Liver (tissue), 9 donors: ENCODE measurements around the gene DHRS4. TPM values are rescaled to one million over a fixed set of nuclear protein-coding genes. Genes with fewer than 3 reads are reported as not detected.
A peak's percentile ranks its signal among the peaks of the same experiment; 100 is the strongest.
"Not testable (repeated sequence)": the region's sequence is repeated elsewhere in the genome, so short reads cannot be mapped to it uniquely, and the experiment has no call there.

Source experiments
- DNase-seq: peaks from one replicate; pipeline ENCODE4 v3.0.0-alpha.2; 2017; ENCODE audit warnings: low spot score
- H3K27ac ChIP-seq, 2 donors: one replicate each; pipeline ENCODE4 v1.7.0; 2013; ENCODE audit warnings: inconsistent platforms in 2 of 2, low read length in 2 of 2, control low read depth in 1 of 2, low read depth in 1 of 2, mild to moderate bottlenecking in 1 of 2
- H3K27me3 ChIP-seq, 4 donors: one replicate each; pipeline versions ENCODE4 v1.6.1 to v1.7.0; 2013; ENCODE audit warnings: low read length in 3 of 4, inconsistent platforms in 1 of 4, mild to moderate bottlenecking in 1 of 4, moderate library complexity in 1 of 4; ENCODE audit not compliant: control insufficient read depth in 4 of 4, insufficient read depth in 4 of 4
- H3K36me3 ChIP-seq, 4 donors: one replicate each; pipeline versions ENCODE4 v1.6.1 to v1.7.0; 2013; ENCODE audit warnings: low read length in 3 of 4, mild to moderate bottlenecking in 3 of 4, low read depth in 1 of 4, moderate library complexity in 1 of 4; ENCODE audit not compliant: control insufficient read depth in 4 of 4, insufficient read depth in 3 of 4
- H3K4me1 ChIP-seq, 4 donors: one replicate each; pipeline versions ENCODE4 v1.6.1 to v1.7.0; 2013; ENCODE audit warnings: low read length in 3 of 4, mild to moderate bottlenecking in 3 of 4, moderate library complexity in 1 of 4; ENCODE audit not compliant: control insufficient read depth in 4 of 4, insufficient read depth in 4 of 4
- H3K4me3 ChIP-seq, 3 donors: one replicate each; pipeline versions ENCODE4 v1.6.1 to v1.7.0; 2013; ENCODE audit warnings: low read length in 3 of 3, control low read depth in 1 of 3, low read depth in 1 of 3, mild to moderate bottlenecking in 1 of 3
- H3K9ac ChIP-seq, 2 donors: one replicate each; pipeline ENCODE4 v1.7.0; 2013; ENCODE audit warnings: low read length in 2 of 2, mild to moderate bottlenecking in 2 of 2, moderate library complexity in 2 of 2, control low read depth in 1 of 2, low read depth in 1 of 2
- H3K9me3 ChIP-seq, 4 donors: one replicate each; pipeline versions ENCODE4 v1.6.1 to v1.7.0; 2013; ENCODE audit warnings: low read length in 3 of 4; ENCODE audit not compliant: control insufficient read depth in 4 of 4
- CTCF ChIP-seq: fragments of 150-350 bp; IDR thresholded peaks from 2 replicates; pipeline ENCODE4 v1.5.1; 2017; ENCODE audit warnings: improper control_type of control experiment, low read depth, low read length; ENCODE audit not compliant: missing input control
- HNF4G ChIP-seq: IDR thresholded peaks from 2 replicates; pipeline ENCODE4 v1.6.1; 2016; ENCODE audit warnings: antibody characterized with exemption
- ZBTB33 ChIP-seq: IDR thresholded peaks from 2 replicates; pipeline ENCODE4 v1.6.1; 2016; ENCODE audit warnings: antibody characterized with exemption
- WGBS: extraction: QIAGEN DNeasy Blood & Tissue Kit; methylation state at CpG from one replicate; pipeline ENCODE4 v1.1.7; 2013; 5-methylcytosine and 5-hydroxymethylcytosine counted together
- polyA plus RNA-seq, 2 donors: library from polyadenylated mRNA; stranded (reverse) in 1 of 2; unstranded in 1 of 2; fragments of 200-250 nt in 1 of 2; fragments of >200 nt in 1 of 2; fragmentation: Nextera tagmentation in 1 of 2; extraction: Ambion mirVana in 1 of 2; gene quantifications; one replicate each; pipeline versions ENCODE4 v1.2.1 to v1.2.3, GENCODE V29; 2013 to 2015
- total RNA-seq, 2 donors: library from RNA; depleted of rRNA; stranded (reverse); fragments of >200 nt; gene quantifications; one replicate each; pipeline ENCODE4 v1.2.3, GENCODE V29; 2014
- donor health status: healthy.
- donor health status: healthy.
- donor health status: healthy.
- donor health status: healthy.
- donor health status: healthy.

Gene DHRS4
- total and polyA plus RNA-seq, 4 donors = 53.6 to 70.2 (median 61.5) TPM

- TF ChIP-seq ZBTB33 = no peak
- no peak for TF ChIP-seq HNF4G
- TF ChIP-seq CTCF = peak; percentile 16
Measured at GRCh38 chr14:23951590-23952201, 1.9 kb upstream of the DHRS4 start (continued).

- not testable (repeated sequence) for H3K27me3 ChIP-seq, DNase-seq, H3K9me3 ChIP-seq, H3K36me3 ChIP-seq
- Histone ChIP-seq H3K4me3 (peak overlapping the region; percentile 50 to 87 (median 75)), H3K27ac (peak overlapping the region; percentile 85 to 86), H3K9ac (peak overlapping the region; percentile 42 to 91), H3K4me1 (peaks cover 3 to 34% (median 24%) of the 10 kb centered on the region in 4 donors)
- WGBS = 26% methylated on average over 6 of the region's 6 CpGs
Measured at GRCh38 chr14:23953116-23953463, 480 bp upstream of the DHRS4 start.

GRCh38 chr14:23954279-23954614 lies 677 bp downstream of the DHRS4 start:
- H3K27ac ChIP-seq = peak overlapping the region; percentile 85 to 86
- 11% methylated on average over 6 of the region's 6 CpGs for WGBS
- peak overlapping the region; percentile 50 to 87 (median 75) for H3K4me3 ChIP-seq
- not testable (repeated sequence) for H3K9me3 ChIP-seq, DNase-seq, H3K36me3 ChIP-seq, H3K27me3 ChIP-seq
- peak overlapping the region; percentile 32 to 65 for H3K9ac ChIP-seq
- H3K4me1 ChIP-seq = peaks cover 3 to 34% (median 24%) of the 10 kb centered on the region in 4 donors

- not testable (repeated sequence) for DNase-seq, H3K27me3 ChIP-seq, H3K9me3 ChIP-seq, H3K36me3 ChIP-seq
- peaks cover 3 to 32% (median 22%) of the 10 kb centered on the region in 4 donors for H3K4me1 ChIP-seq
- H3K9ac ChIP-seq = peak overlapping the region in 1 of 2 donors; percentile 32
- 29% methylated on average over 19 of the region's 20 CpGs for whole genome bisulfite sequencing
- peak overlapping the region in 1 of 2 donors; percentile 85 for H3K27ac ChIP-seq
- H3K4me3 ChIP-seq = peak overlapping the region in 1 of 3 donors; percentile 87
Measured at GRCh38 chr14:23954965-23955364, 1.4 kb downstream of the DHRS4 start.

- not testable (repeated sequence) for H3K36me3 ChIP-seq, H3K4me3 ChIP-seq, H3K27me3 ChIP-seq, DNase-seq, H3K9me3 ChIP-seq, H3K27ac ChIP-seq, H3K9ac ChIP-seq
- WGBS = 83% methylated on average over 2 of the region's 2 CpGs
- H3K4me1 ChIP-seq = peaks cover 3 to 25% (median 17%) of the 10 kb centered on the region in 4 donors
Measured at GRCh38 chr14:23955811-23956210, 2.2 kb downstream of the DHRS4 start.

GRCh38 chr14:23957913-23958569 lies 4.5 kb downstream of the DHRS4 start:
- not testable (repeated sequence) for H3K4me3 ChIP-seq, H3K27me3 ChIP-seq, H3K9ac ChIP-seq, DNase-seq, H3K9me3 ChIP-seq, H3K27ac ChIP-seq, H3K36me3 ChIP-seq
- peaks cover 3 to 11% (median 7%) of the 10 kb centered on the region in 4 donors for H3K4me1 ChIP-seq
- WGBS = 91% methylated on average over 9 of the region's 9 CpGs

GRCh38 chr14:23960899-23961298 lies 7.3 kb downstream of the DHRS4 start:
- not testable (repeated sequence) for H3K4me3 ChIP-seq, H3K36me3 ChIP-seq, DNase-seq

More at GRCh38 chr14:23960899-23961298, 7.3 kb downstream of the DHRS4 start:
- not testable (repeated sequence) for H3K9me3 ChIP-seq, H3K9ac ChIP-seq, H3K27me3 ChIP-seq, H3K4me1 ChIP-seq, H3K27ac ChIP-seq
